Measurements from ENCODE around the gene ZNF574. TPM values are rescaled to one million over a fixed set of nuclear protein-coding genes. Genes with fewer than 3 reads are reported as not detected.

The ZNF574 gene
- polyA plus RNA-seq, 1 donor from 2014 or later, result 24.8 TPM

GRCh38 chr19:42051166-42052115 is 24.5 kb upstream of the ZNF574 start:
- peaks cover 5% of the 10 kb centered on the region for H3K27me3 Mint-ChIP-seq
- H3K4me3 Mint-ChIP-seq, result no peak overlapping the region
- peak overlapping the region in 1 of 3 donors; percentile 23 for H3K27ac Mint-ChIP-seq
- no peaks in the 10 kb centered on the region for H3K9me3 Mint-ChIP-seq
- no peaks in the 10 kb centered on the region for H3K36me3 Mint-ChIP-seq
- H3K4me1 Mint-ChIP-seq, result peaks cover 0 to 6% (median 3%) of the 10 kb centered on the region in 3 donors

GRCh38 chr19:42052241-42052863 is 23.6 kb upstream of the ZNF574 start:
- no peaks in the 10 kb centered on the region for H3K36me3 Mint-ChIP-seq
- H3K27ac Mint-ChIP-seq, result peak overlapping the region in 1 of 3 donors; percentile 35
- H3K4me3 Mint-ChIP-seq, result no peak overlapping the region
- peaks cover 0 to 6% (median 3%) of the 10 kb centered on the region in 3 donors for H3K4me1 Mint-ChIP-seq
- H3K9me3 Mint-ChIP-seq, result no peaks in the 10 kb centered on the region
- H3K27me3 Mint-ChIP-seq, result peaks cover 4% of the 10 kb centered on the region

- Mint-ChIP-seq H3K36me3 (no peaks in the 10 kb centered on the region), H3K27me3 (peaks cover 4% of the 10 kb centered on the region), H3K9me3 (no peaks in the 10 kb centered on the region), H3K27ac (peak overlapping the region in 1 of 3 donors; percentile 35), H3K4me3 (no peak overlapping the region), H3K4me1 (peaks cover 0 to 6% (median 3%) of the 10 kb centered on the region in 3 donors)
These were observed 22.7 kb upstream of the ZNF574 start for GRCh38 chr19:42053037-42053935.

GRCh38 chr19:42054205-42054604 is 21.8 kb upstream of the ZNF574 start:
- Mint-ChIP-seq H3K27me3 (peaks cover 4% of the 10 kb centered on the region), H3K4me3 (no peak overlapping the region)

GRCh38 chr19:42057846-42058245 is 18.1 kb upstream of the ZNF574 start:
- Mint-ChIP-seq H3K4me1 (no peaks in the 10 kb centered on the region), H3K4me3 (no peak overlapping the region), H3K36me3 (no peaks in the 10 kb centered on the region), H3K27ac (no peak overlapping the region), H3K27me3 (peaks cover 12% of the 10 kb centered on the region), H3K9me3 (no peaks in the 10 kb centered on the region)

More at GRCh38 chr19:42054205-42054604, 21.8 kb upstream of the ZNF574 start:
- H3K4me1 Mint-ChIP-seq, result peaks cover 0 to 3% (median under 1%) of the 10 kb centered on the region in 3 donors
- H3K9me3 Mint-ChIP-seq, result no peaks in the 10 kb centered on the region
- no peaks in the 10 kb centered on the region for H3K36me3 Mint-ChIP-seq
- peak overlapping the region in 1 of 3 donors; percentile 54 for H3K27ac Mint-ChIP-seq

GRCh38 chr19:42059196-42059595 is 16.8 kb upstream of the ZNF574 start:
- Mint-ChIP-seq H3K4me3 (no peak overlapping the region), H3K27me3 (peaks cover 15% of the 10 kb centered on the region), H3K36me3 (no peaks in the 10 kb centered on the region), H3K9me3 (no peaks in the 10 kb centered on the region), H3K4me1 (no peaks in the 10 kb centered on the region), H3K27ac (peak overlapping the region in 1 of 3 donors; percentile 44)

- no peak overlapping the region for H3K4me3 Mint-ChIP-seq
- peaks cover 15% of the 10 kb centered on the region for H3K27me3 Mint-ChIP-seq
- no peaks in the 10 kb centered on the region for H3K4me1 Mint-ChIP-seq
- H3K9me3 Mint-ChIP-seq, result no peaks in the 10 kb centered on the region
- no peaks in the 10 kb centered on the region for H3K36me3 Mint-ChIP-seq
- H3K27ac Mint-ChIP-seq, result no peak overlapping the region
These were observed 15.8 kb upstream of the ZNF574 start for GRCh38 chr19:42060117-42060516.

GRCh38 chr19:42062381-42062780 is 13.6 kb upstream of the ZNF574 start:
- H3K4me1 Mint-ChIP-seq, result no peaks in the 10 kb centered on the region
- H3K27me3 Mint-ChIP-seq, result peaks cover 20% of the 10 kb centered on the region
- no peak overlapping the region for H3K27ac Mint-ChIP-seq
- no peaks in the 10 kb centered on the region for H3K9me3 Mint-ChIP-seq
- peak overlapping the region in 1 of 4 donors; percentile 36 for H3K4me3 Mint-ChIP-seq
- H3K36me3 Mint-ChIP-seq, result no peaks in the 10 kb centered on the region

GRCh38 chr19:42064432-42064831 is 11.5 kb upstream of the ZNF574 start:
- Mint-ChIP-seq H3K36me3 (no peaks in the 10 kb centered on the region), H3K9me3 (no peaks in the 10 kb centered on the region), H3K4me3 (no peak overlapping the region), H3K27me3 (peaks cover 20% of the 10 kb centered on the region), H3K27ac (no peak overlapping the region), H3K4me1 (no peaks in the 10 kb centered on the region)

GRCh38 chr19:42065051-42065450 is 10.9 kb upstream of the ZNF574 start:
- H3K9me3 Mint-ChIP-seq, result no peaks in the 10 kb centered on the region
- no peak overlapping the region for H3K27ac Mint-ChIP-seq
- no peak overlapping the region for H3K4me3 Mint-ChIP-seq
- H3K27me3 Mint-ChIP-seq, result peaks cover 17% of the 10 kb centered on the region
- no peaks in the 10 kb centered on the region for H3K36me3 Mint-ChIP-seq
- no peaks in the 10 kb centered on the region for H3K4me1 Mint-ChIP-seq

GRCh38 chr19:42065511-42065910 is 10.5 kb upstream of the ZNF574 start:
- Mint-ChIP-seq H3K36me3 (no peaks in the 10 kb centered on the region), H3K9me3 (no peaks in the 10 kb centered on the region), H3K4me3 (no peak overlapping the region), H3K4me1 (no peaks in the 10 kb centered on the region), H3K27ac (no peak overlapping the region), H3K27me3 (peaks cover 17% of the 10 kb centered on the region)

GRCh38 chr19:42066075-42066754 is 9.8 kb upstream of the ZNF574 start:
- Mint-ChIP-seq H3K4me3 (no peak overlapping the region), H3K27me3 (peaks cover 18% of the 10 kb centered on the region), H3K4me1 (no peaks in the 10 kb centered on the region), H3K9me3 (no peaks in the 10 kb centered on the region), H3K36me3 (no peaks in the 10 kb centered on the region), H3K27ac (no peak overlapping the region)

GRCh38 chr19:42067315-42067888 is 8.6 kb upstream of the ZNF574 start:
- Mint-ChIP-seq H3K4me1 (no peaks in the 10 kb centered on the region), H3K9me3 (no peaks in the 10 kb centered on the region), H3K36me3 (no peaks in the 10 kb centered on the region), H3K27ac (no peak overlapping the region), H3K4me3 (no peak overlapping the region), H3K27me3 (peaks cover 14% of the 10 kb centered on the region)

GRCh38 chr19:42068361-42068755 is 7.6 kb upstream of the ZNF574 start:
- no peaks in the 10 kb centered on the region for H3K4me1 Mint-ChIP-seq

More at GRCh38 chr19:42068361-42068755, 7.6 kb upstream of the ZNF574 start:
- Mint-ChIP-seq H3K4me3 (no peak overlapping the region), H3K27me3 (peaks cover 11% of the 10 kb centered on the region), H3K9me3 (no peaks in the 10 kb centered on the region), H3K27ac (no peak overlapping the region), H3K36me3 (no peaks in the 10 kb centered on the region)

Data from IgD-negative memory B cell (primary cell).